Neural cell (in vitro differentiated cells): ENCODE results near the gene GDPD5. TPM values are rescaled to one million over a fixed set of nuclear protein-coding genes. Genes with fewer than 3 reads are reported as not detected.

ENCODE experiments used
- H2AFZ ChIP-seq: fragments of 200-600, 300-800 bp; sonication (generic), shearing (Covaris generic); 2 replicates; pipeline ENCODE4 v1.6.0; 2014; ENCODE audit warnings: low read depth, mild to moderate bottlenecking, antibody characterized with exemption, low read length, moderate library complexity
- H3F3A ChIP-seq: fragments of 200-600 bp; shearing (Covaris generic); 2 replicates; pipeline ENCODE4 v1.6.1; 2016; ENCODE audit warnings: mild to moderate bottlenecking, moderate library complexity, mixed read lengths, antibody characterized with exemption, low read length; ENCODE audit not compliant: insufficient read depth, poor library complexity, severe bottlenecking
- H3K27ac ChIP-seq: fragments of 200-600, 300-800 bp; sonication (generic), shearing (Covaris generic); 2 replicates; pipeline ENCODE4 v1.5.1; 2014; ENCODE audit warnings: mild to moderate bottlenecking, low read length, moderate library complexity
- H3K27me3 ChIP-seq: fragments of 300-800, 200-600 bp; sonication (generic), shearing (Covaris generic); 2 replicates; pipeline ENCODE4 v1.6.0; 2014; ENCODE audit warnings: mild to moderate bottlenecking, low read depth, low read length, moderate library complexity; ENCODE audit not compliant: insufficient read depth
- H3K36me3 ChIP-seq: fragments of 300-800, 200-600 bp; sonication (generic), shearing (Covaris generic); 2 replicates; pipeline ENCODE4 v1.5.1; 2014; ENCODE audit warnings: mild to moderate bottlenecking, antibody characterized with exemption, low read length, moderate library complexity; ENCODE audit not compliant: insufficient read depth
- H3K4me2 ChIP-seq: fragments of 300-800, 200-600 bp; sonication (generic), shearing (Covaris generic); 2 replicates; pipeline ENCODE4 v1.6.0; 2014; ENCODE audit warnings: mild to moderate bottlenecking, low read length
- H3K4me3 ChIP-seq: fragments of 300-800, 200-600 bp; sonication (generic), shearing (Covaris generic); 2 replicates; pipeline ENCODE4 v1.5.1; 2014; ENCODE audit warnings: mild to moderate bottlenecking, low read length, moderate library complexity
- H3K79me2 ChIP-seq: fragments of 200-600 bp; shearing (Covaris generic); replicated peaks from 2 replicates; pipeline ENCODE4 v1.6.0; 2014; ENCODE audit warnings: mild to moderate bottlenecking, low read length, moderate library complexity; ENCODE audit not compliant: insufficient read depth
- H3K9ac ChIP-seq: fragments of 300-800, 200-600 bp; sonication (generic), shearing (Covaris generic); 2 replicates; pipeline ENCODE4 v1.6.1; 2016; ENCODE audit warnings: mild to moderate bottlenecking, low read length, mixed read lengths
- H3K9me2 ChIP-seq: fragments of 200-600 bp; shearing (Covaris generic); 2 replicates; pipeline ENCODE4 v1.6.1; 2016; ENCODE audit warnings: mild to moderate bottlenecking, low read length, mixed read lengths; ENCODE audit not compliant: insufficient read depth
- H3K9me3 ChIP-seq: fragments of 200-600, 300-800 bp; sonication (generic), shearing (Covaris generic); 2 replicates; pipeline ENCODE4 v1.6.1; 2016; ENCODE audit warnings: mild to moderate bottlenecking, mixed run types, low read length, moderate library complexity, mixed read lengths
- H4K20me1 ChIP-seq: fragments of 200-600 bp; shearing (Covaris generic); 2 replicates; pipeline ENCODE4 v1.6.1; 2016; ENCODE audit warnings: mild to moderate bottlenecking, mixed run types; ENCODE audit not compliant: insufficient read depth
- CTCF ChIP-seq: fragments of 450-650 bp; IDR thresholded peaks from 2 replicates; pipeline ENCODE4 v1.5.1; 2014; ENCODE audit warnings: antibody characterized with exemption, mild to moderate bottlenecking, moderate library complexity; ENCODE audit not compliant: poor library complexity, severe bottlenecking
- EP300 ChIP-seq: fragments of 450-650 bp; conservative IDR thresholded peaks from 2 replicates; pipeline ENCODE4 v1.6.1; 2014; ENCODE audit warnings: antibody characterized with exemption, mild to moderate bottlenecking, moderate library complexity; ENCODE audit not compliant: poor library complexity, severe bottlenecking
- EZH2 ChIP-seq: fragments of 200-600, 300-800 bp; shearing (Covaris generic), sonication (generic); IDR thresholded peaks from 2 replicates; pipeline ENCODE4 v1.6.1; 2014; ENCODE audit warnings: antibody characterized with exemption, low read length, borderline replicate concordance, mild to moderate bottlenecking; ENCODE audit not compliant: insufficient read depth, poor library complexity, severe bottlenecking
- MXI1 ChIP-seq: fragments of 450-650 bp; conservative IDR thresholded peaks from 2 replicates; pipeline ENCODE4 v1.6.1; 2014; ENCODE audit warnings: antibody characterized with exemption, mild to moderate bottlenecking; ENCODE audit not compliant: poor library complexity, severe bottlenecking
- POLR2AphosphoS5 ChIP-seq: IDR thresholded peaks from 2 replicates; pipeline ENCODE4 v1.6.1; 2012
- RAD21 ChIP-seq: fragments of 450-650 bp; conservative IDR thresholded peaks from 2 replicates; pipeline ENCODE4 v1.6.1; 2014; ENCODE audit warnings: antibody characterized with exemption, mild to moderate bottlenecking, moderate library complexity
- REST ChIP-seq: IDR thresholded peaks from 2 replicates; pipeline ENCODE4 v1.6.1; 2012; ENCODE audit warnings: borderline replicate concordance
- SMC3 ChIP-seq: fragments of 450-650 bp; conservative IDR thresholded peaks from 2 replicates; pipeline ENCODE4 v1.6.1; 2014; ENCODE audit warnings: antibody characterized with exemption, mild to moderate bottlenecking, moderate library complexity; ENCODE audit not compliant: poor library complexity
- TAF1 ChIP-seq: IDR thresholded peaks from 2 replicates; pipeline ENCODE4 v1.6.1; 2012; ENCODE audit warnings: low read depth
- polyA plus RNA-seq: library from polyadenylated mRNA; depleted of rRNA; stranded (reverse); fragments of >200 nt; gene quantifications from 2 replicates; pipeline ENCODE4 v1.2.3, GENCODE V29; 2014

GDPD5 gene
- polyA plus RNA-seq, 1 donor from 2014 or later: 19.2 TPM

- Histone ChIP-seq H3K27ac (no peak overlapping the region), H3F3A (no peaks in the 10 kb centered on the region), H3K9me3 (no peaks in the 10 kb centered on the region), H3K4me3 (no peak overlapping the region), H3K79me2 (no peaks in the 10 kb centered on the region), H3K9me2 (no peaks in the 10 kb centered on the region), H3K9ac (no peak overlapping the region), H2AFZ (no peak overlapping the region), H3K27me3 (no peaks in the 10 kb centered on the region), H3K4me2 (no peak overlapping the region), H4K20me1 (no peaks in the 10 kb centered on the region), H3K36me3 (no peaks in the 10 kb centered on the region)
- TF ChIP-seq TAF1: no peak
- peak; percentile 98 for TF ChIP-seq RAD21
- no peak for TF ChIP-seq EP300
- no peak for TF ChIP-seq EZH2
- peak; percentile 19 for TF ChIP-seq MXI1
- no peak for TF ChIP-seq POLR2AphosphoS5
- no peak for TF ChIP-seq REST
- peak; percentile 95 for TF ChIP-seq SMC3
- peak; percentile 97 for TF ChIP-seq CTCF
These were observed 80.3 kb downstream of the GDPD5 start for GRCh38 chr11:75445315-75445953.

- Histone ChIP-seq H3K27ac (no peak overlapping the region), H3K36me3 (no peaks in the 10 kb centered on the region), H3K4me3 (no peak overlapping the region), H3K4me2 (no peak overlapping the region), H4K20me1 (no peaks in the 10 kb centered on the region), H3K9ac (no peak overlapping the region), H3K79me2 (no peaks in the 10 kb centered on the region), H3K27me3 (no peaks in the 10 kb centered on the region), H3F3A (no peaks in the 10 kb centered on the region), H3K9me2 (no peaks in the 10 kb centered on the region), H2AFZ (no peak overlapping the region), H3K9me3 (no peaks in the 10 kb centered on the region)
- no peak for TF ChIP-seq REST
- TF ChIP-seq EZH2: no peak
- TF ChIP-seq MXI1: no peak
- no peak for TF ChIP-seq SMC3
- no peak for TF ChIP-seq TAF1
- TF ChIP-seq CTCF: no peak
- TF ChIP-seq POLR2AphosphoS5: no peak
- TF ChIP-seq RAD21: no peak
- TF ChIP-seq EP300: no peak
These were observed 82.7 kb downstream of the GDPD5 start for GRCh38 chr11:75443043-75443442.
